ENCODE results near the gene PLAU.
"Not testable (repeated sequence)": the region's sequence is repeated elsewhere in the genome, so short reads cannot be mapped to it uniquely, and the experiment has no call there.

Gene PLAU

DNA sequence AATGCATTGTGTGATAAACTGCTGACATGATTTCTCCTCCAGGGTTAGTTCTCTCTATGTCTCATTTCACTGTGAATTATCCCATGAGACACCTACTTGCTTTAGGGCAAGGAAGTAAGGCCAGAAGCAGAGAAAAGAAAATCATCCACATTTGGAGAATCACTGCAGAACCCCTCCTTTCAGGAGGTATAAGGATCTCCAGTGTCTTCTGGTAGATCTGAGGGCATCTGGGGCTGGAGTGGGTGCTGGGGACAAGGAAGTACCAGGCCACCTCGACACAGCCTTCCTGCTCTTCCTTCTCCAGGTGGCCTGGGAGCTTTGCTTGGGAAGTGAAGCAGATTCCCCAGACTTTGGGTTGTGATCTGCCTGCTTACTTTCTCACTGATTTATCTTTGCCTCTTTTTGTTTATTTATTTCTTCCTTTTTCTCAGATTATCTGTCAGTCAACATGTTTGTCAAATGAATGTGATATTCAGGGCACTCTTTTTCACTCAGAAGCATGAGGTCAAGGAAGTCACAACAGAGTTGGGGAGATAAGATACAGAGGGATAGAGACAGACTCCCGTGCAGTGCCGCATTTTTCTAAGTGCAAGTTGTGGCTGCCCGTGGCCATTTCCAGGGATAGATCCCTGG lies 24.2 kb upstream of the PLAU start:
- H3K9me3 ChIP-seq (ENCODE audit: control insufficient read depth, low read length), result no peaks in the 10 kb centered on the region
- H3K27me3 ChIP-seq (ENCODE audit: control insufficient read depth, insufficient read depth, low read length), result no peaks in the 10 kb centered on the region
- TF ChIP-seq, protein P1, sequence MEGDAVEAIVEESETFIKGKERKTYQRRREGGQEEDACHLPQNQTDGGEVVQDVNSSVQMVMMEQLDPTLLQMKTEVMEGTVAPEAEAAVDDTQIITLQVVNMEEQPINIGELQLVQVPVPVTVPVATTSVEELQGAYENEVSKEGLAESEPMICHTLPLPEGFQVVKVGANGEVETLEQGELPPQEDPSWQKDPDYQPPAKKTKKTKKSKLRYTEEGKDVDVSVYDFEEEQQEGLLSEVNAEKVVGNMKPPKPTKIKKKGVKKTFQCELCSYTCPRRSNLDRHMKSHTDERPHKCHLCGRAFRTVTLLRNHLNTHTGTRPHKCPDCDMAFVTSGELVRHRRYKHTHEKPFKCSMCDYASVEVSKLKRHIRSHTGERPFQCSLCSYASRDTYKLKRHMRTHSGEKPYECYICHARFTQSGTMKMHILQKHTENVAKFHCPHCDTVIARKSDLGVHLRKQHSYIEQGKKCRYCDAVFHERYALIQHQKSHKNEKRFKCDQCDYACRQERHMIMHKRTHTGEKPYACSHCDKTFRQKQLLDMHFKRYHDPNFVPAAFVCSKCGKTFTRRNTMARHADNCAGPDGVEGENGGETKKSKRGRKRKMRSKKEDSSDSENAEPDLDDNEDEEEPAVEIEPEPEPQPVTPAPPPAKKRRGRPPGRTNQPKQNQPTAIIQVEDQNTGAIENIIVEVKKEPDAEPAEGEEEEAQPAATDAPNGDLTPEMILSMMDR (IDR thresholded peaks at IDR 0.05), result no peak
- H3K27ac ChIP-seq, result peak overlapping the region; percentile 70
- peak overlapping the region; percentile 86 for H2AFZ ChIP-seq
- H3K79me2 ChIP-seq, result no peaks in the 10 kb centered on the region
- peak overlapping the region; percentile 38 for H3K4me2 ChIP-seq (ENCODE audit: low read length)
- no peaks in the 10 kb centered on the region for H3K36me3 ChIP-seq (ENCODE audit: control insufficient read depth, insufficient read depth, low read length)
- H3K9ac ChIP-seq, result no peak overlapping the region
- peaks cover 27% of the 10 kb centered on the region for H3K4me1 ChIP-seq
- H3K4me3 ChIP-seq (ENCODE audit: low read depth, low read length), result no peak overlapping the region

DNA sequence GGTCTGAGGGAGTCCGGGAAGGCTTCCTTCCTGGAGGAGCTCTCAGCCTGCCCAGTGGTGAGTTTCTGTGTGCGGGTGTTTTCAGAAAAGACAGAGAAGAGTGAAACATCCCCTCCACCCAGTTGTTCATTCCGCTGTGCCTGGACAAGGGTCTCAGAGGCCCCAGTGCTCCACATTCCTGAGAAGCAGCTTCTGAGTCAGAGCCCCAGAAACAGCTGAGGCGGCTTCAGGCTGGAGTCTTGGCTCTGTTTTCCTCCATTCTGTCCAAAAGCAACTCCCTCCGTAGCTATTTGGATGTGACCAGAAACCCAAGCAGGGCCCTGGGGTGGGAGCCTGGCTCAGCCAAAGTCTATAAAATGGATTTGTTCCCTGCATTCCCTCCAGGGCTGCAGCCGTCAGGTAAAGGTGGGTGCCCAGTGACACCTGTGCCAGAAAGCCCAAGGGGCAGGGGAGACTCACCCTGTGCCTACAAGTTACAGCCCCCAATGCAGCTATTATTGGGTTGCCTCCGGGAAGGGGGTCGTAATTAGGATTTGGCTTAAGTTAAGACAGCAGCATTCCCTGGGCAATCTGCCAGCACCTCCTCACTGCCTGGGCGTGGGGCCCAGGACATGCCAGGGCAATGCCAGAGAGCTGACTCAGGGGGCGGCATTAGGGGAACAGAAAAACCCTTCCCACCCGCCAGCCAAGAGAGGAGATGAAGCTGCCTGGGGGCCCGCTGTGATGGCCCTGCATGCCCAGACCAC lies 23.5 kb upstream of the PLAU start:
- peaks cover 27% of the 10 kb centered on the region for H3K4me1 ChIP-seq
- H3K9ac ChIP-seq, result no peak overlapping the region
- no peak overlapping the region for H3K4me3 ChIP-seq (ENCODE audit: low read depth, low read length)

DNA sequence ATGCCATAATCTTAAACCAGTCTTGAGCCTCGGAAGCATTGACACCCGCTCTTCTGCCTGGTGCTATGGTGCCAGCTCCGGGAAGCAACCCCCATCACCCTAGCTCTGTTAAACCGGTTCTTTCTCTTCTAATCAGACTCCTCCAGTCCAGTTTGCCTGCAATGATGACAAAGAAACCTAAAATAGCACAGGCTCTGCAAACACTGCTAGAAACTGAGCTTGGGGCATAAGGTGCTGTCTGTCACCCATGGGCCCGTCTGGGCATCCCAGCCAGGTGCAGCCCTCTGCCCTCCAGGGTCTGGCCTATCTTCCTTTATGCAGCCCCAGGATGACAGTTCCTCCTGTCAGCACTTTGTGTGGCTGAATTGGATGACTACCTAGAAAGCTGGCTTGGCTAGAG lies 22.4 kb upstream of the PLAU start:
- Histone ChIP-seq H3K79me2 (no peaks in the 10 kb centered on the region), H3K4me1 (peaks cover 27% of the 10 kb centered on the region), H3K36me3 (ENCODE audit: control insufficient read depth, insufficient read depth, low read length) (no peaks in the 10 kb centered on the region), H3K27ac (peak overlapping the region; percentile 13), H3K4me2 (ENCODE audit: low read length) (no peak overlapping the region), H3K9ac (no peak overlapping the region), H3K4me3 (ENCODE audit: low read depth, low read length) (no peak overlapping the region), H2AFZ (peak overlapping the region; percentile 10), H3K27me3 (ENCODE audit: control insufficient read depth, insufficient read depth, low read length) (no peaks in the 10 kb centered on the region), H3K9me3 (ENCODE audit: control insufficient read depth, low read length) (no peaks in the 10 kb centered on the region)
- TF ChIP-seq, protein P1 (IDR thresholded peaks at IDR 0.05), result no peak

More for the DNA sequence above, 23.5 kb upstream of the PLAU start:
- TF ChIP-seq, protein P1 (IDR thresholded peaks at IDR 0.05), result no peak
- H3K27me3 ChIP-seq (ENCODE audit: control insufficient read depth, insufficient read depth, low read length), result no peaks in the 10 kb centered on the region
- H3K79me2 ChIP-seq, result no peaks in the 10 kb centered on the region
- no peaks in the 10 kb centered on the region for H3K9me3 ChIP-seq (ENCODE audit: control insufficient read depth, low read length)
- peak overlapping the region; percentile 70 for H3K27ac ChIP-seq
- peak overlapping the region; percentile 86 for H2AFZ ChIP-seq
- no peaks in the 10 kb centered on the region for H3K36me3 ChIP-seq (ENCODE audit: control insufficient read depth, insufficient read depth, low read length)
- H3K4me2 ChIP-seq (ENCODE audit: low read length), result peak overlapping the region; percentile 38

DNA sequence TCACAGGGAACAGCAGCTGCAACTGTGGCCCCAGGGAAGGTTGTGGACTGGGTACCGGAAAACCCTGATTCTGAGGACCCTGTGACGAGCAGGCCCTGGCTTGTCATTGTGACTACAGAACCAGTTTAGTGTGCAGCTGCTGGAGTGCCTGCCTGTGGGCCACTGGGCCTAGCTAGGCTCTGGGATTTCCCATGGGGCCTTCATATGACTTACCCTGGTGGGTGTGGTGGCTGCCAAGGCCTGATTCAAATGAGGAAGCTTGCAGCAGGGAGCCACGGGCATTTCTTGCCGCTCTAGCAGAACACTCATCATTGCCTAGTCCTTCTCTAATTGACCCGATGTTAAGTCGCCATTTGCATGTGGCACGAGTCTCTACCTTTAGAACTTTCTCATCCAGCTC lies 21.9 kb upstream of the PLAU start:
- H3K79me2 ChIP-seq, result no peaks in the 10 kb centered on the region
- H3K4me2 ChIP-seq (ENCODE audit: low read length), result no peak overlapping the region
- H3K36me3 ChIP-seq (ENCODE audit: control insufficient read depth, insufficient read depth, low read length), result no peaks in the 10 kb centered on the region
- H2AFZ ChIP-seq, result peak overlapping the region; percentile 10
- H3K27ac ChIP-seq, result peak overlapping the region; percentile 13
- TF ChIP-seq, protein P1 (IDR thresholded peaks at IDR 0.05), result no peak
- H3K4me1 ChIP-seq, result peaks cover 27% of the 10 kb centered on the region
- H3K9ac ChIP-seq, result no peak overlapping the region
- no peaks in the 10 kb centered on the region for H3K9me3 ChIP-seq (ENCODE audit: control insufficient read depth, low read length)
- H3K27me3 ChIP-seq (ENCODE audit: control insufficient read depth, insufficient read depth, low read length), result no peaks in the 10 kb centered on the region
- H3K4me3 ChIP-seq (ENCODE audit: low read depth, low read length), result no peak overlapping the region

DNA sequence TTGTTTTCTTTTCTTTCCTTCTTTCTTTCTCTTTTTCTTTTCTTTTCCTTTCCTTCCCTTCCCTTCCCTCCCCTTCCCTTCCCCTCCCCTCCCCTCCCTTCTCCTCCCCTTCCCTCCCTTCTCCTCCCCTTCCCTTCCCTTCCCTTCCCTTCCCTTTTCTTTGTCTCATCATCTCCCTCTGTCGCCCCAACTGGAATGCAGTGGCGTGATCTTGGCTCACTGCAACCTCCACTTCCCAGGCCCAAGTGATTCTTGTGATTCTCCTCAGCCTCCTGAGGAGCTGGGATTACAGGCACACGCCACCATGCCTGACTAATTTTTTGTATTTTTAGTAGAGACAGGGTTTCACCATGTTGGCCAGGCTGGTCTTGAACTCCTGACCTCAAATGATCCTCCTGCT lies 21.5 kb upstream of the PLAU start:
- H3K4me3 ChIP-seq (ENCODE audit: low read depth, low read length); H3K79me2 ChIP-seq; H2AFZ ChIP-seq; H3K27ac ChIP-seq; H3K9ac ChIP-seq; H3K9me3 ChIP-seq (ENCODE audit: control insufficient read depth, low read length); H3K27me3 ChIP-seq (ENCODE audit: control insufficient read depth, insufficient read depth, low read length); H3K4me2 ChIP-seq (ENCODE audit: low read length); H3K36me3 ChIP-seq (ENCODE audit: control insufficient read depth, insufficient read depth, low read length): not testable (repeated sequence)
- H3K4me1 ChIP-seq, result peaks cover 27% of the 10 kb centered on the region
